ENCODE data around the gene SHANK1.
"Not testable (repeated sequence)": the region's sequence is repeated elsewhere in the genome, so short reads cannot be mapped to it uniquely, and the experiment has no call there.

Gene SHANK1

DNA sequence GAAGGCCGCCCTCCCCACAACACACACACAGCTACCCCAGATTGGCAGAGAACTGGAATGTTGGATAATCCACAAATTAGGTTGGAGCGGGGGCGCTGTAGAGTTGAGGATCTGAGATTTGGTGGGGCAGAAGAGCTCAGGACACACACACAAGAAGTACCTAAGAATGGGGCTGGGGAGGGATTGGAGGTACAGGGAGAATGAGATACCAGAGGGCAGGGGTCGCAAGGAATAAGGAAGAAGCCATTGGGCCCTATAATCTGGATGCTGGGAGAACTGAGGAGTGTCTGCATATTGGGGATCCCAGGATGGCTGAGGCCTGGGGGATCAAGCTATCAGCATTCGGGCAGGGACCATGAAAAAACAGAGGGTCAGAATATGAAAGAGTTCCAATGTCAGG is 91.5 kb downstream of the SHANK1 start:
- DNase-seq, result no peak

DNA sequence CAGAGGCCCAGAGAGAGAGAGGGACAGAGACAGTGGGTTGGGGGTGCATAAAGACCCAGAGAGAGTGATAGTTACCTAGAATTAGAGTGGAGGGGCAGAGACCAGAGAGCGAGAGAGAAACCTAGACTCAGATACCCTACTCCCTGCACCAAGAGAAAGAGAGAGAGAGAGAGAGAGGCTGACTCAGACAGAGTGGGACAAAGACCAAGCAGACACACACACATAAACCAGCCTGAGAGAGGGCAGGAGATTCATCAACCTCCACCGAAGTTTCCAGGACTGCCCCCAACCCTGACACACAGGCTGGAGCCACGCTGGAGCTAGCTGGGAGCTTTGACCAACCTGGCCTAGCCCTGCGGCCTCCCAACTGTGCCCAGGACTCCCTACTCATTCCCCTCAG is 92.8 kb downstream of the SHANK1 start:
- DNase-seq, result no peak

DNA sequence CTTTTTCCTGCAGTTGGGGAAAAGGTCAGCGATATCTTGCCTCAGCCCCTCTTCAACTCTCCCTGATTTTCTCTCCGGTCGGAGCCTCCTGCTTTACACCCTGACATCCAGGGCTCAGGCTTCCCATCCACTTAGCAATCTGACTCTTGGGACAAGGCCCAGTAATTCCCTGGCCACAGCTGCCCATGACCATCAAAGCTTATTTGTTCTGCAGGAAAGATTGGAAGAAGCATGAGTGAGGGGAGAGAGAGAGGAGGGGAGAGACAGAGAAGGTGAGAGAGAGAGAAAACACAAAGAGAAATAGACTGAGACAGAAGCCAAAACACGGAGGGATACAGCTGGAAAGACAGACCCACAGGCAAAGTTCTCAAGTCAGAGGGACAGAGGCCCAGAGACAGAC is 93.6 kb downstream of the SHANK1 start:
- no peak for DNase-seq

DNA sequence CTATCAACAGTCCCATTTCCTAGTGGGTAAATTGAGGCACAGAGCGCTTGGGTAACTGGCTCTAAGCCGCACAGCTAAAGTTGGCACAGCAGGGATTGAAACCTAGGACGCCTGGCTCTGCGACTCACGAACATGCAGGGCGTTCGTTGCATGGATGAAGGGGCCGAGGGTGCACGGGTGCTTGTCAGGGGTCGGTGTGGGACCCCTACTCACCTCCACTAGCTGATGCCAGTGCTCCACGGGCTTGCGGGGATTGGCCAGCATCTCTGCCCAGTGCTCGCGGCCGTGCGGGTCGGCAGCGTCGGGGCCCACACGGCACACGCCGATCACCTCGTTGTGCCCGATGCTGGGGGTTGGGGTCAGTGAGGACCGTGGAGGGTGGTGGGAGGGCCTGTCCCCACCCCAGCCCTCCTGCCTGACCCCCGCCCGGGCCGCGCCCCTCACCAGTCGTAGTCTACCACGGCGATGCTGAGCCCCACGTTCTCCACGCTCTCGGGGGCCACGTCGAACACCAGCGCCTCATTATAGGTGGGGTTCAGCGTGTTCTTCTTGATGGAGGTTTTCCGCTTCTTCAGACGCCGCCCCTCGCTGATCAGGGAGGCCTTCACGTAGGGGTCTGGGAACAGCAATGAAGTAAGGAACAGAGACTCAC is 94.5 kb downstream of the SHANK1 start:
- no peak for DNase-seq

DNA sequence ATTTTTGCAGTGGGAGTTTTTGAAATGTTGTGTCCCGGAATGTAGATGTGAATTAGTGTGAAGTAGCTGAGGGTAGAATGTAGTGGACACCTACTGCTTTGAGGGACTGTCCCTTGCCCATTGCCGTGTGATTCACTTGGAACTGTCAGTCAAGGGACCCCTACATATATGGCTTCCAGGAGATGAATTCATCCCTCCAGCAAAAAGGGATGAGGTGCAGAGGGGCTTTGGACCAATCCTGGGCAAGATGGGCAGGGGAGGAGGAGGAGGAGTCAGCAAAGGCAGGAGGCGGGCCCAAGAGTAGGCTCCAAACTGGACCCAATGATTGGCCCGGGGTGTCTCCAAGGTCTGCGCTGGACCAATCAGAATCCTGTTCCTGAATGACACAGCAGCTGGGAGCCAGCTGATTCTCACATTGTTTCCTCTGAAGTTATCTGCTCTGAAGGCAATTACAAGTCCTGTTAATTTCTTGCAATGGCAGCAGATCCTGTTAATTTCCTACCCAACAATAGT is 99.2 kb downstream of the SHANK1 start:
- DNase-seq, result not testable (repeated sequence)

DNA sequence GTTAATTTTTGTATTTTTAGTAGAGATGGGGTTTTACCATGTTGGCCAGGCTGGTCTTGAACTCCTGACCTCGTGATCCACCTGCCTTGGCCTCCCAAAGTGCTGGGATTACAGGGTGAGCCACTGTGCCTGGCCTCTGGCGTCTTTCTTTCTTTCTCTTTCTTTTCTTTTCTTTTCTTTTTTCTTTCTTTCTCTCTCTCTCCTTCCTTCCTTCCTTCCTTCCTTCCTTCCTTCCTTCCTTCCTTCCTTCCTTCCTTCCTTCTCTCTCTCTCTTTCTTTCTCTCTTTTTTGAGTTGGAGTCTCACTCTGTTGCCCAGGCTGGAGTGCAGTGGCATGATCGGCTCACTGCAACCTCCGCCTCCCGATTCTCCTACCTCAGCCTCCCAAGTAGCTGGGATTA is 100.4 kb downstream of the SHANK1 start:
- not testable (repeated sequence) for DNase-seq

DNA sequence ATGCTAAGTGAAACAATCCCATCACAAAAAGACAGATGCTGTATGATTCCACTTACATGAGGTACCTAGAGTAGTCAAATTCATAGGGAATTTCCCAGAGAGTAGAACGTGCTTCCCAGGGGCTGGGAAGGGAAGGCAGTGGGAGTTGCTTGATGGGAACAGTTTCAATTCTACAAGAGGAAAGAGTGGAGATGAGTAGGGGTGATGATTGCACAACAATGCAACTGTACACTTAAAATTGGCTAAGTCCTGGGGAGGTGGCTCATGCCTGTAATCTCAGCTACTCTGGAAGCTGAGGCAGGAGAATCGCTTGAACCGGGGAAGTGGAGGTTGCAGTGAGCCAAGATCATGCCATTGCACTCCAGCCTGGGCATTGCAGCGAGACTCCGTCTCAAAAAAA is 101.2 kb downstream of the SHANK1 start:
- not testable (repeated sequence) for DNase-seq

DNA sequence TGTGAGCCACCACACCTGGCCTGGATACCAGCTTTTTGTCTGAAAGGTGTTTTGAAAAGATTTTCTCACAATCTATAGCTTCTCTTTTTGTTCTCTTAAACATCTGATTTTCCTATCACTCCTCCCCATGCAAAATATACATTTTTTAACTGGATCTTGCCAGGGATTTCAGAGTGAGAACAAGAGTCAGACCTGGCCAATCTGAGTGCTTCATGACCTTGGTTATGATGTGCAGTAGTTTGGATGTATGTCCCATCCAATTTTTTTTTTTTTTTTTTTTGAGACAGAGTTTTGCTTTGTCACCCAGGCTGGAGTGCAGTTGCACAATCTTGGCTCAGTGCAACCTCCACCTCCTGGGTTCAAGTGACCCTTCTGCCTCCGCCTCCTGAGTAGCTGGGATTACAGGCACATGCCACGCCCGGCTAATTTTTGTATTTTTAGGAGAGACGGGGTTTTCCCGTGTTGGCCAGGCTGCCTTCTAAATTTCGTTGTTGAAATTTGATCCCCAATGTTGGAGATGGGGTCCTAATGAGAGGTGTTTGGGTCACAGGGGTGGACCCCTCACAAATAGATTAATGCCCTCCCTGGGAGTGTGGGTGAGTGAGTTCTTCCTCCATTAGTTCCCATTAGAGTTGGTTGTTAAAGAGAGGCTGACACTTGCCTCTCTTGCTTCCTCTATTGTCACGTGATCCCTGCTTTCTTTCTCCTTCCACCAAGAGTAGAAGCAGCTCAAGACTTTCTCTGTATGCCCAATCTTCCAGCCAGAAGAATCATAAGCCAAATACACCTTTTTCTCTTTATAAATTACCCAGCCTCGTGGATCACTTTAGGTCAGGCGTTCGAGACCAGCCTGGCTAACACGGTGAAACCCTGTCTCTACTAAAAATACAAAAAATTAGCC is 106.8 kb downstream of the SHANK1 start:
- not testable (repeated sequence) for DNase-seq

Data from NCI-H2227 treated with DMSO at 0.1 percent for 48 hours (cell line).